Coronary artery (tissue), 2 donors: ENCODE results near the gene GPR68.
"Not testable (repeated sequence)": the region's sequence is repeated elsewhere in the genome, so short reads cannot be mapped to it uniquely, and the experiment has no call there.

Experiments used
- DNase-seq: peaks from one replicate; pipeline ENCODE4 v3.0.0-alpha.2; 2017; ENCODE audit warnings: low spot score
- H3K27ac ChIP-seq, 2 donors: fragments of 200-600 bp; sonication (generic); one replicate each; pipeline ENCODE4 v1.5.1; 2016 to 2019
- H3K4me3 ChIP-seq: fragments of 200-600 bp; sonication (generic); 2 replicates; pipeline ENCODE4 v1.5.1; 2016; ENCODE audit warnings: mild to moderate bottlenecking, moderate library complexity
- TF ChIP-seq, protein P1 (sequence below): fragments of 200-600 bp; sonication (generic); IDR thresholded peaks from one replicate; pipeline ENCODE4 v1.5.1; 2019; ENCODE audit warnings: antibody characterized with exemption

The GPR68 gene

GRCh38 chr14:91229005-91229382, 15.5 kb downstream of the GPR68 start:
- TF ChIP-seq, protein P1, sequence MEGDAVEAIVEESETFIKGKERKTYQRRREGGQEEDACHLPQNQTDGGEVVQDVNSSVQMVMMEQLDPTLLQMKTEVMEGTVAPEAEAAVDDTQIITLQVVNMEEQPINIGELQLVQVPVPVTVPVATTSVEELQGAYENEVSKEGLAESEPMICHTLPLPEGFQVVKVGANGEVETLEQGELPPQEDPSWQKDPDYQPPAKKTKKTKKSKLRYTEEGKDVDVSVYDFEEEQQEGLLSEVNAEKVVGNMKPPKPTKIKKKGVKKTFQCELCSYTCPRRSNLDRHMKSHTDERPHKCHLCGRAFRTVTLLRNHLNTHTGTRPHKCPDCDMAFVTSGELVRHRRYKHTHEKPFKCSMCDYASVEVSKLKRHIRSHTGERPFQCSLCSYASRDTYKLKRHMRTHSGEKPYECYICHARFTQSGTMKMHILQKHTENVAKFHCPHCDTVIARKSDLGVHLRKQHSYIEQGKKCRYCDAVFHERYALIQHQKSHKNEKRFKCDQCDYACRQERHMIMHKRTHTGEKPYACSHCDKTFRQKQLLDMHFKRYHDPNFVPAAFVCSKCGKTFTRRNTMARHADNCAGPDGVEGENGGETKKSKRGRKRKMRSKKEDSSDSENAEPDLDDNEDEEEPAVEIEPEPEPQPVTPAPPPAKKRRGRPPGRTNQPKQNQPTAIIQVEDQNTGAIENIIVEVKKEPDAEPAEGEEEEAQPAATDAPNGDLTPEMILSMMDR = no peak
- H3K27ac ChIP-seq = no peak overlapping the region
- no peak for DNase-seq
- no peak overlapping the region for H3K4me3 ChIP-seq

DNA sequence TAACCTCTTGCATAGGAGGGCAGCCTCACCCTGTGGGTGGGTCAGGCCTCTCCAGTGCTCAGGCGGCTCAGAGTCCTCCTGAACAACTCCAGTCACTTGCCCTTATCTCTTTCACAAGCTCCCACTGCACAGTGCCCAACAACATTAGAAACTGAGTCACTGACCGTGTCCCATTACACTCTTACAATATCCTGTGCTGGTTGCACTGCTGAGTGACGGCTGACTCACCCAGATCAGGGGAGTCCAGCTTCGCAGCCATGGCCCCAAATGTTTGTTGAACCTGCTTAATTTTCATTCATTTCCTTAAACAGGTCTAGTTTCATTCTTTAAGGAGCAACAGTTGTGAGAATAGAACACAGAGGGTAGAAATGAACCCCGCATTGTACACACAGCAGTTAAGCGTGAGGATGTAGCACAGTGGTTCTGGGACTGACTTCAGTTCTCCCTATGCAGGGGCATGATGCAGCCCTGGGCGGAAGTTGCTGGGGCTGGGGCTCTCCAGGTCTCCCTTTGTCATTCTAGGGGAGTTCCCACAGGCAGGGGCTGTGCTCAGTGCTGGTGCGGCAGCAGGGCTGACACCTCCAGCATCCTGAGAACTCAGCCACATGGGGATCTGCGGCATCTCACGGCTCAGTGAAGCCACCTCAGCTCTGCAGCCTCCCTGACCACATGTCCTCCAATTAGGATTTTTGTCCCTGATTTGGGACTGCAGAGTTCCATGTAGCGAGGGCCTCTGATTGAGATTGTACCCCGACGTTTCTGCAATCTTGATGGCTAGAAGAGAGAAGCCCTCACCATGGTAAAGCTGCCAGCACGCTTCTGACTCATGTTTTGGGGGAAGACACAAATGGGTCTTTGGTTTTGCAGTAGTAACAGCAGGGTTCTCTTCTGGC, 16.1 kb downstream of the GPR68 start:
- TF ChIP-seq, protein P1 = no peak
- no peak for DNase-seq
- Histone ChIP-seq H3K4me3 (no peak overlapping the region), H3K27ac (no peak overlapping the region)

DNA sequence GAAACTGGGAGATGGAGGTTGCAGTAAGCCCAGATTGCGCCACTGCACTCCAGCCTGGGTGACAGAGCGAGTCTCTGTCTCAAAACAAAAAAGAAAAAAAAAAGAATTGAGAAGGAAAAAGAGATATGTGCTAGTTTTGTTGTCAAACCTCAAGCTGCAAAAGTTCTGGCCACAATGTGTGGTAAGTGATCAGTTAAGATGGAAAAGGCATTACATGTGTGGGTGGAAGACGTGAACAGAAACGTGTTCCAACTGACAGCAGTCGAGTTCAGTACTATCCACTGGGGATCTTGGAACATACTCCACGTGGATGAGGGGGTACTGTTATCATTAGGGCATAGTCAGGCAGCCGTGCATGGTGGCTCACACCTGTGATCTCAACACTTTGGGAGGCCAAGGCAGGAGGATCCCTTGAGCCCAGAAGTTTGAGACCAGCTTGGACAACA, 17.3 kb downstream of the GPR68 start:
- TF ChIP-seq, protein P1 = no peak
- Histone ChIP-seq H3K27ac (no peak overlapping the region), H3K4me3 (no peak overlapping the region)
- DNase-seq = no peak

DNA sequence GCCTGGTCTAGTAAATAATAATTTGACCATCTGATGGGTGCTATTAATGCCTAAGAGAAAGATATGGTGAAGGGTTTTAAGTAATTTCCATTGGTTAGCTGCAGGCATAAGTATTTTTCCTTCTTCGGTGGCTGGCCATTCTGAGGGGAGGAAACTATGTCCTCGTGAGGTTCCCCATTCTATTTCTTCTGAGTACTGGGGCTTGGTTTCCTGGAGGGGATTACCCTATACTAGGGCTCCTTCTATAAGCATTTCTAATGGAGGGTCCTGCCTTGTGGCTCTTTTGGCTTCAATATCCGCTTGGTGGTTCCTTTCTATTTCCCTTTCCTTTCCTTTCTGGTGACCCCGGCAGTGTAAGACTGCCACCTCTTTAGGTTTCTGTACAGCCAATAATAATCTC, 18.1 kb downstream of the GPR68 start:
- H3K4me3 ChIP-seq, DNase-seq, H3K27ac ChIP-seq: not testable (repeated sequence)

GRCh38 chr14:91225025-91225424, 19.5 kb downstream of the GPR68 start:
- Histone ChIP-seq H3K27ac (no peak overlapping the region), H3K4me3 (no peak overlapping the region)
- TF ChIP-seq, protein P1 = no peak
- no peak for DNase-seq

DNA sequence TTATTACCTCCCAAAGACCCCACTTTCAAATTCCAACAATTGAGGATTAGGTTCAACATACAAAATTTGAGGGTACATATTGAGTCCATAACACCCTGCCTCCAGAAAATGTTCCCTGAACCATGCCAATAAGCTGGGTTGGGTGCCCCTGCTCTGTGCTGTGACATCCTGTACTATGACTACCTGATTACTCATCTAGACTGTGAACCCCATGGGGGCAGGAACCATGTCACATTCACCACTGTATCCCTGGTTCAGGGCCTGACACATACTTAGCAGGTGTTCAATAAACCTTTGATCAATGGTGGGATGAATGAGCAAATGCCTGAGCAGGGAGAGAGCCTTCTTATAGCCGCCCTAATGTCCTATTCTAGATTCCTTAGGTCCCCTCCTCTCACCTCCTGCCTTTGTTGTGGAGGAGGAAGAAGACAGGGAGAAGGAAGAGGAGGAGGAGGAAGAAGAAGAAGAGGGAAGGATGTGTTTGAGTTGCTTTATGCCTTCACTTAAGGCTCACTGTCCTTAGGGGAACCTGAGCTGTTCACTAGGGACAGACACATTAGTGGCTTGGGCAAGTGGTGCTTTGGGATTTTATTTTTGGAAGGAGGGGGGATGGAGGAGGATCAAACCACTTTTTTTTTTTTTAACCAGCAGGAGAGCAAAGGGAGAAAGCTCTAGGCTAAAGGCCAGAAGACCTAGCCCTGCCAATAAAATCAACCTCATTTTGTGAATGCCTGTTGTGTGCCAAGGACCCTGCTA, 21.3 kb downstream of the GPR68 start:
- no peak for DNase-seq
- H3K27ac ChIP-seq = no peak overlapping the region

GRCh38 chr14:91221270-91221669, 23.2 kb downstream of the GPR68 start:
- no peak for DNase-seq
- Histone ChIP-seq H3K27ac (no peak overlapping the region), H3K4me3 (no peak overlapping the region)
- TF ChIP-seq, protein P1 = no peak

More for the DNA sequence above, 21.3 kb downstream of the GPR68 start:
- TF ChIP-seq, protein P1 = no peak
- H3K4me3 ChIP-seq = no peak overlapping the region
